Measurements from ENCODE around the gene ARHGAP33. TPM values are rescaled to one million over a fixed set of nuclear protein-coding genes. Genes with fewer than 3 reads are reported as not detected.

Gene ARHGAP33
- total RNA-seq, 1 experiment from 2014 or later = 39.6 TPM

GRCh38 chr19:35732540-35733179 is 42.7 kb upstream of the ARHGAP33 start:
- Histone ChIP-seq H3K4me1 (ENCODE audit: insufficient read depth, low read length, poor library complexity, severe bottlenecking) (no peaks in the 10 kb centered on the region), H3K9me3 (ENCODE audit: low read depth, low read length, poor library complexity, severe bottlenecking) (no peaks in the 10 kb centered on the region), H3K27ac (ENCODE audit: low read depth, low read length, poor library complexity, severe bottlenecking) (no peak overlapping the region), H3K27me3 (replicated peaks; ENCODE audit: insufficient read depth, low read depth, low read length, poor library complexity) (no peaks in the 10 kb centered on the region), H3K36me3 (ENCODE audit: insufficient read depth, low read length, poor library complexity, severe bottlenecking) (peaks cover 82% of the 10 kb centered on the region), H3K4me3 (ENCODE audit: low read depth, low read length, poor library complexity, severe bottlenecking) (no peak overlapping the region)
- intact Hi-C loops (cut with micrococcal nuclease; ENCODE audit: unreplicated experiment) = no loop called here
- ChIA-PET POLR2A (ENCODE audit: low non-redundant PET) (no interaction called here), CTCF (no interaction called here)
- BruUV-seq (replicated peaks) = TSS peak; percentile 26
- TF ChIP-seq EZH2 (IDR thresholded peaks at IDR 0.05; ENCODE audit: borderline replicate concordance, low read depth, low read length, poor library complexity, severe bottlenecking) (no peak), CTCF (conservative IDR thresholded peaks at IDR 0.05; ENCODE audit: low read depth, low read length) (no peak)
- DNase-seq (ENCODE audit: low spot score) = no peak

- no TSS peak for BruUV-seq (replicated peaks)
- no peak for TF ChIP-seq CTCF (conservative IDR thresholded peaks at IDR 0.05; ENCODE audit: low read depth, low read length)
- TF ChIP-seq EZH2 (IDR thresholded peaks at IDR 0.05; ENCODE audit: borderline replicate concordance, low read depth, low read length, poor library complexity, severe bottlenecking) = no peak
- no peak overlapping the region for H3K27ac ChIP-seq (ENCODE audit: low read depth, low read length, poor library complexity, severe bottlenecking)
- intact Hi-C loops (cut with micrococcal nuclease; ENCODE audit: unreplicated experiment) = no loop called here
- H3K4me1 ChIP-seq (ENCODE audit: insufficient read depth, low read length, poor library complexity, severe bottlenecking) = no peaks in the 10 kb centered on the region
- no peaks in the 10 kb centered on the region for H3K9me3 ChIP-seq (ENCODE audit: low read depth, low read length, poor library complexity, severe bottlenecking)
- ChIA-PET CTCF (no interaction called here), POLR2A (ENCODE audit: low non-redundant PET) (no interaction called here)
- no peak for DNase-seq (ENCODE audit: low spot score)
- no peak overlapping the region for H3K4me3 ChIP-seq (ENCODE audit: low read depth, low read length, poor library complexity, severe bottlenecking)
- H3K27me3 ChIP-seq (replicated peaks; ENCODE audit: insufficient read depth, low read depth, low read length, poor library complexity) = no peaks in the 10 kb centered on the region
- H3K36me3 ChIP-seq (ENCODE audit: insufficient read depth, low read length, poor library complexity, severe bottlenecking) = peaks cover 82% of the 10 kb centered on the region
These were observed 41.9 kb upstream of the ARHGAP33 start for GRCh38 chr19:35733180-35734125.

GRCh38 chr19:35734273-35734672 is 41.1 kb upstream of the ARHGAP33 start:
- Histone ChIP-seq H3K9me3 (ENCODE audit: low read depth, low read length, poor library complexity, severe bottlenecking) (no peaks in the 10 kb centered on the region), H3K27me3 (replicated peaks; ENCODE audit: insufficient read depth, low read depth, low read length, poor library complexity) (no peaks in the 10 kb centered on the region), H3K4me3 (ENCODE audit: low read depth, low read length, poor library complexity, severe bottlenecking) (no peak overlapping the region), H3K36me3 (ENCODE audit: insufficient read depth, low read length, poor library complexity, severe bottlenecking) (peaks cover 81% of the 10 kb centered on the region), H3K27ac (ENCODE audit: low read depth, low read length, poor library complexity, severe bottlenecking) (no peak overlapping the region), H3K4me1 (ENCODE audit: insufficient read depth, low read length, poor library complexity, severe bottlenecking) (no peaks in the 10 kb centered on the region)
- ChIA-PET CTCF (no interaction called here), POLR2A (ENCODE audit: low non-redundant PET) (no interaction called here)
- intact Hi-C loops (cut with micrococcal nuclease; ENCODE audit: unreplicated experiment) = no loop called here
- no peak for DNase-seq (ENCODE audit: low spot score)
- TF ChIP-seq EZH2 (IDR thresholded peaks at IDR 0.05; ENCODE audit: borderline replicate concordance, low read depth, low read length, poor library complexity, severe bottlenecking) (no peak), CTCF (conservative IDR thresholded peaks at IDR 0.05; ENCODE audit: low read depth, low read length) (no peak)
- no TSS peak for BruUV-seq (replicated peaks)

All from A673 (cell line).